SK-N-SH (cell line): ENCODE results near the gene DNMBP. TPM values are rescaled to one million over a fixed set of nuclear protein-coding genes. Genes with fewer than 3 reads are reported as not detected.
A peak's percentile ranks its signal among the peaks of the same experiment; 100 is the strongest.

ENCODE experiments used
- CTCF ChIA-PET: fragments of 300-600, 350-600 bp; formaldehyde crosslinking; extraction: SDS; loops from one replicate; lab custom pipeline; 2021; lab: Yijun Ruan, JAX
- POLR2A ChIA-PET: fragments of 350-600 bp; sonication (Branson Sonifier 250); formaldehyde crosslinking; extraction: SDS; loops from one replicate; lab custom pipeline; 2020; ENCODE audit warnings: antibody characterized with exemption, inconsistent platforms; lab: Yijun Ruan, JAX
- DNase-seq: peaks from one replicate; pipeline ENCODE4 v3.0.0; 2012
- H2AFZ ChIP-seq: fragments of 200-600 bp; sonication (generic); 2 replicates; pipeline ENCODE4 v1.8.1; 2016; ENCODE audit warnings: antibody characterized with exemption, mild to moderate bottlenecking, low read depth
- H3F3A ChIP-seq: fragments of 200-600 bp; sonication (generic); replicated peaks from 2 replicates; pipeline ENCODE3; 2016; ENCODE audit warnings: antibody characterized with exemption, mild to moderate bottlenecking; ENCODE audit not compliant: insufficient read depth
- H3K27ac ChIP-seq, 2 experiments: fragments of 200-500 bp in 1 of 2; fragments of 200-600 bp in 1 of 2; sonication (Bioruptor generic) in 1 of 2; sonication (generic), shearing (Covaris generic) in 1 of 2; 2 replicates each; pipeline versions ENCODE4 v1.5.1 to v1.6.1; 2014 to 2016; ENCODE audit warnings: low read depth in 2 of 2, inconsistent platforms in 1 of 2, low read length in 1 of 2, mild to moderate bottlenecking in 1 of 2, mixed read lengths in 1 of 2
- H3K27me3 ChIP-seq: fragments of 200-600 bp; sonication (generic), shearing (Covaris generic); 2 replicates; pipeline ENCODE4 v1.6.1; 2016; ENCODE audit warnings: mixed run types; ENCODE audit not compliant: insufficient read depth
- H3K36me3 ChIP-seq, 2 experiments: fragments of 200-500 bp in 1 of 2; fragments of 200-600 bp in 1 of 2; sonication (Bioruptor generic) in 1 of 2; sonication (generic) in 1 of 2; replicated peaks in 1 of 2; 2 replicates each; pipeline versions ENCODE3 to v1.5.1; 2014 to 2016; ENCODE audit warnings: low read length in 1 of 2, mild to moderate bottlenecking in 1 of 2; ENCODE audit not compliant: insufficient read depth in 2 of 2, control insufficient read depth in 1 of 2
- H3K4me1 ChIP-seq, 2 experiments: fragments of 200-500 bp in 1 of 2; fragments of 200-600 bp in 1 of 2; sonication (Bioruptor generic) in 1 of 2; sonication (generic), shearing (Covaris generic) in 1 of 2; 2 replicates each; pipeline versions ENCODE4 v1.5.1 to v1.6.1; 2014 to 2016; ENCODE audit warnings: low read depth in 1 of 2, low read length in 1 of 2, mixed run types in 1 of 2; ENCODE audit not compliant: insufficient read depth in 2 of 2, control insufficient read depth in 1 of 2
- H3K4me2 ChIP-seq: fragments of 200-600 bp; sonication (generic), shearing (Covaris generic); 2 replicates; pipeline ENCODE4 v1.6.1; 2017; ENCODE audit warnings: mixed run types
- H3K4me3 ChIP-seq, 2 experiments: fragments of 200-500 bp in 1 of 2; fragments of 200-600 bp in 1 of 2; sonication (Bioruptor generic) in 1 of 2; sonication (generic), shearing (Covaris generic) in 1 of 2; 2 replicates each; pipeline versions ENCODE4 v1.5.1 to v1.8.1; 2014 to 2016; ENCODE audit warnings: low read depth in 2 of 2, inconsistent platforms in 1 of 2, low read length in 1 of 2, mild to moderate bottlenecking in 1 of 2, mixed read lengths in 1 of 2, moderate library complexity in 1 of 2
- H3K79me2 ChIP-seq: fragments of 200-600 bp; sonication (generic); 2 replicates; pipeline ENCODE4 v1.8.1; 2017; ENCODE audit warnings: mild to moderate bottlenecking; ENCODE audit not compliant: insufficient read depth
- H3K9ac ChIP-seq: fragments of 200-600 bp; sonication (generic); 2 replicates; pipeline ENCODE4 v1.6.1; 2017; ENCODE audit warnings: mixed run types
- H3K9me2 ChIP-seq: fragments of 200-600 bp; sonication (generic); 2 replicates; pipeline ENCODE4 v1.6.1; 2017; ENCODE audit warnings: mixed run types
- H3K9me3 ChIP-seq: fragments of 200-600 bp; sonication (generic); 2 replicates; pipeline ENCODE4 v1.6.1; 2017; ENCODE audit warnings: mixed run types, mild to moderate bottlenecking, moderate library complexity
- H4K20me1 ChIP-seq: fragments of 200-600 bp; sonication (generic); 2 replicates; pipeline ENCODE4 v1.6.1; 2017; ENCODE audit warnings: mild to moderate bottlenecking, mixed run types; ENCODE audit not compliant: insufficient read depth
- CTCF ChIP-seq: fragments of 200-600 bp; sonication (generic); IDR thresholded peaks from 2 replicates; pipeline ENCODE4 v1.6.1; 2017; ENCODE audit warnings: antibody characterized with exemption, mild to moderate bottlenecking, moderate library complexity
- MXI1 ChIP-seq: IDR thresholded peaks from 2 replicates; pipeline ENCODE4 v1.6.1; 2012; ENCODE audit warnings: mild to moderate bottlenecking, low read depth, low read length, improper control_type of control experiment
- NFIC ChIP-seq: IDR thresholded peaks from 2 replicates; pipeline ENCODE4 v1.4.0; 2012; ENCODE audit warnings: borderline replicate concordance
- PBX3 ChIP-seq: IDR thresholded peaks from 2 replicates; pipeline ENCODE4; 2012
- RFX5 ChIP-seq: IDR thresholded peaks from 2 replicates; pipeline ENCODE4 v1.6.1; 2012; ENCODE audit warnings: mild to moderate bottlenecking, improper control_type of control experiment, low read length
- USF2 ChIP-seq: fragments of 150-350 bp; IDR thresholded peaks from 2 replicates; pipeline ENCODE4 v1.6.1; 2017; ENCODE audit warnings: antibody characterized with exemption, low read length, low read depth, borderline replicate concordance
- YY1 ChIP-seq: IDR thresholded peaks from 2 replicates; pipeline ENCODE4 v1.4.0; 2012; ENCODE audit warnings: low read depth, mild to moderate bottlenecking
- ZBTB33 ChIP-seq: IDR thresholded peaks from 2 replicates; pipeline ENCODE4 v1.4.0; 2012; ENCODE audit warnings: low read depth, borderline replicate concordance
- WGBS: methylation state at CpG from one replicate; pipeline ENCODE4 v1.1.6; 2017; ENCODE audit warnings: low lambda C conversion rate; 5-methylcytosine and 5-hydroxymethylcytosine counted together
- polyA plus RNA-seq, 3 experiments: library from polyadenylated mRNA; depleted of rRNA; stranded (reverse); fragments of >200 nt; gene quantifications; 2 replicates each; pipeline ENCODE4 v1.2.3, GENCODE V29; 2012

Gene DNMBP
- polyA plus RNA-seq, 1 of the 3 experiments (the other 2 are of a cell fraction): 40.2 TPM

- H3K9ac ChIP-seq: no peak overlapping the region
- no peak overlapping the region for H3K4me2 ChIP-seq
- peak; percentile 72 for TF ChIP-seq PBX3
- TF ChIP-seq RFX5: no peak
- no peaks in the 10 kb centered on the region for H3K79me2 ChIP-seq
- 93% methylated on average over 1 of the region's 1 CpG for WGBS
- no peak overlapping the region for H2AFZ ChIP-seq
- H3K27ac ChIP-seq: no peak overlapping the region
- DNase-seq: no peak
- H3K27me3 ChIP-seq: no peaks in the 10 kb centered on the region
- no peaks in the 10 kb centered on the region for H3K9me3 ChIP-seq
- no peaks in the 10 kb centered on the region for H4K20me1 ChIP-seq
- ChIA-PET CTCF (interaction anchor here (0.9 to 3.7 kb wide), 4 partner anchors 11 to 176 kb away, joined by 3 to 25 read pairs (median 10); partner anchors contain the start of gene DNMBP), POLR2A (no interaction called here)
- no peaks in the 10 kb centered on the region for H3K9me2 ChIP-seq
- H3K36me3 ChIP-seq: no peaks in the 10 kb centered on the region
- no peaks in the 10 kb centered on the region for H3F3A ChIP-seq
- no peak overlapping the region for H3K4me3 ChIP-seq
- peaks cover 0 to 5% of the 10 kb centered on the region in 2 experiments; a peak in 1 of 4 replicates for H3K4me1 ChIP-seq
Measured at GRCh38 chr10:100021322-100021721, 11.6 kb upstream of the DNMBP start.

- Histone ChIP-seq H2AFZ (no peak overlapping the region), H3K27me3 (no peaks in the 10 kb centered on the region)
- TF ChIP-seq MXI1: no peak
- no peak for TF ChIP-seq USF2
- no peak for TF ChIP-seq NFIC
- TF ChIP-seq YY1: no peak
- TF ChIP-seq ZBTB33: no peak
- no peak for TF ChIP-seq CTCF
- TF ChIP-seq, all 33 proteins: peak for 0
- Histone ChIP-seq H3K9me2 (no peaks in the 10 kb centered on the region), H4K20me1 (no peaks in the 10 kb centered on the region), H3K9ac (no peak overlapping the region), H3K36me3 (no peaks in the 10 kb centered on the region), H3K4me3 (no peak overlapping the region), H3F3A (no peaks in the 10 kb centered on the region), H3K4me2 (no peak overlapping the region), H3K27ac (no peak overlapping the region), H3K9me3 (no peaks in the 10 kb centered on the region), H3K79me2 (no peaks in the 10 kb centered on the region), H3K4me1 (peaks cover 0 to 5% of the 10 kb centered on the region in 2 experiments; a peak in 1 of 4 replicates)
- WGBS: 82% methylated on average over 7 of the region's 11 CpGs
- DNase-seq: no peak
- CTCF ChIA-PET: interaction anchor here (0.9 to 3.7 kb wide), 4 partner anchors 11 to 175 kb away, joined by 3 to 25 read pairs (median 10); partner anchors contain the start of gene DNMBP
- POLR2A ChIA-PET: no interaction called here
Measured at GRCh38 chr10:100020886-100021253, 11.1 kb upstream of the DNMBP start.
